ENCODE measurements around the gene PFKFB2.

PFKFB2 gene

DNA sequence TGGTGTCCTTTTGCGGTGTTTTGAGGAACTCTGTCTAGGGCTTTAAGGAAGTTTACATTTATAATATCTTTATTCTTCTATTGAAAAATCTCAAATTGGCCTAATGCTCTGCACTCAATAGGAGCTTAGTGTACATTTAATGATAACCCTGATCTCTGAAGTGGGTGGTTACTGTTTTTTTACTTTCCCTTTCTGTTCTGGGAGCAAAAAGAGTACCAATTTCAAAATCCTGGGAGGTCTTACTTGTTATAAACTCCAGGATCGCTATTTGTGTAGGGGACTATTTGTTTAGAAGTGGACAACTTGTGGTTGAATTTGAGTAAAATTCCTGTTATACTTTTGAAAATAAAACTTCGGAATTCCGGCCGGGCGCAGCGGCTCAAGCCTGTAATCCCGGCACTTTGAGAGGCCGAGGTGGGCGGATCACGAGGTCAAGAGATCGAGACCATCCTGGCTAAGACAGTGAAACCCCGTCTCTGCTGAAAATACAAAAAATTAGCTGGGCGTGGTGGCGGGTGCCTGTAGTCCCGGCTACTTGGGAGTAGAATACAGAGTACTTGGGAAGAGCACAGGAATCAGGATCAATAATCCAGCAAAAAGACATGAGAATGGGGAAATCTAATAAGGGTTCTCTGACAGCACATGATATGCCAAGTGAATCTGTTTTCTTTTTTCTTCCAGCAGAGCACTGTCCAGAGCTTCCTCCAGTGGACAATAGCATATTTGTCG lies 36.7 kb downstream of the PFKFB2 start:
- no peak for DNase-seq (ENCODE audit: low read depth)

DNA sequence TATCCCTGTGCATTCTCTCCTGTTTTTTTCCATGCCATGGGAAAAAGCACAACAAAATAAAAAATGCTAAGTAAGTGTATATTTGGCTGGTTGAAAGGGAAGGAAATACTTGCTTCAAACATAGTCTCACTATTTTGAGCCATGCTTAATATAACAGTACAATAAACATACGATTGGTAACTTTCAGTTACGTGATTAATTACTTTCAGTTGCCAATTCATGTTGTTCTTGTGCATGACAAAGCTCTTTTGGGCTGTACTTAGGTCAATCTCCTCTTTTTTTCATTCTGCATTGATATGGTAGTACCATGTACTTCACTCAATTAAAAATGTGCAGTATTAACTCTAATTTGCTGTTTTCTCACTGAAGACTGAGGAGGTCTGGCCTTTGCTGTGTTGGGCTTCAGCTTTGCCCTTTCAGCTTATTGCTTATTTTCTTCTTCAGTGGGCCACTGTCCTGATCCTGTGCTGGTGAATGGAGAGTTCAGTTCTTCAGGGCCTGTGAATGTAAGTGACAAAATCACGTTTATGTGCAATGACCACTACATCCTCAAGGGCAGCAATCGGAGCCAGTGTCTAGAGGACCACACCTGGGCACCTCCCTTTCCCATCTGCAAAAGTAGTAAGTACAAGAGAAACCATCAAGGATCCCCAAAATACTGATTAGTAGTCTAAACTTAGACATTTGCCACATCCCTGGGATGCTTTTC lies 38.3 kb downstream of the PFKFB2 start:
- no peak for DNase-seq (ENCODE audit: low read depth)

DNA sequence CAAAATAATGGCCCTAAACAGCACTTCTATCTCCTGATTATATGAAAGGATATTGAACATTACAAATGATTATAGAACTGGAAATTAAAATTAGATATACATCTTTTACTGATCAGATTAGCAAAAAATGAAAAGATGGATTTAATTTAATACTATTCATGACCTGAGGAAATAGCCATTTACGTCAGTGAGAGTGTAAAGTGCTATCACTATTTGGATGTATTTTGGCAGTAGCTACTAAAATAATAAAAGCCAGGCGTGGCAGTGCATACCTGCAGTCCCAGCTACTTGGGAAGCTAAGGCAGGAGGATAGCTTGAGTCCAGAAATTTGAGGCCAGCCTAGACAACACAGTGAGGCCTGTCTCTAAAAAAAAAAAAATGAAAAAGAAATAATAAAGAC lies 40.9 kb downstream of the PFKFB2 start:
- no peak for DNase-seq (ENCODE audit: low read depth)

DNA sequence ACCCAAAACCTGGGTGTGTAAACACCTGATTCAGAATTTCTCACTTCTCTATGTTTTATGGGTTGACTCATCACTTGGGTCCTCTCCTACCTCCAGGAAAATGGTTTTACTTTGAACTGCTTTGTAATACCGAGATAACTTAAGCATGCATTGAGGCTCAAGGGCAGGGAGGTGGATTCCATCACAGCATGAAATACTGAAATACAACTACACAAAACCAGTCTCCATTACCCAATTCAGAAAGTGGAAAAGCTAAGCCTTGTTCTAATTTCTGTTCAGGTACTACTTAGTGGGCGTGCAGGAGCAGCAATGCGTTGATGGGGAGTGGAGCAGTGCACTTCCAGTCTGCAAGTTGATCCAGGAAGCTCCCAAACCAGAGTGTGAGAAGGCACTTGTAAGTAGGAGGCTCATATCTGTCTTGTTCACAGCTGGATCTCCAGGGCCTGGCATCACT lies 44.8 kb downstream of the PFKFB2 start:
- DNase-seq (ENCODE audit: low read depth): peak; percentile 12

DNA sequence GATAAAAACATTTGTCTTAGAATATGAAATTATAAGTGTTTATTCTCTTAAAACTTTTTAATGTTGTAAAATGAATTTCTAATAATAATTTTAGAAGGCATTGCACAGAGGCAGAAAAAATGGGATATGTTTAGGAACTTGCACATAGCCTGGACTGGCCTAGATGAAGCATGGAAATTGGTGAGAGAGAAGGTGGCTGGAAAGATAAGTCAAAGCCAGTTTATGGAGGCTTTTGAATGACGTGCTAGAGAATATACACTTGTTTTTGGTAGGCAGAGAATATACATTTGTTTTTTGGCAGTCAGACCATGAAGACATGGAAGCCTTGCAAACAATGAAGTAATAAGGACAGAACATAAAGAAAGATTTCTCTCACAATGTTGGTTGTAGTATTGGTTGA lies 48.6 kb downstream of the PFKFB2 start:
- no peak for DNase-seq (ENCODE audit: low read depth)

DNA sequence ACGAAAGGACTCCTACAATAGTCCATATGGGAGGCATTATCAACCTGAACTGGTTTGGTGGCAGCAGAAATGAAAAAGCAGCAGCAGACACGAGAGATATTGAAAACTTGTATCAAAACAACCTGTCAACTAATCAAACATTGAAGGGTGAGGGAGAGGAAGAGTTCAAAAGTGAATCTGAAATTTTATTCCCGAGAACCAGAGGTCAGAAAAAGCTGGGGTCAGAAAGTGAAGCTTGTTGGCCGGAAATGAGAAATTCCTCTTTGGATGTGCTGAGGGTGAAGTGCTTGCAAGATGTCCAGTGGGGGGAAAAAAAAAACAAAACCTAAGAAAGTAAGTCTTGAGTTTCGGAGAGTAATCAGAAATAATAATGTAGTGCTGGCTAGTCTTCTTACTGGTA lies 49.1 kb downstream of the PFKFB2 start:
- DNase-seq (ENCODE audit: low read depth): no peak

DNA sequence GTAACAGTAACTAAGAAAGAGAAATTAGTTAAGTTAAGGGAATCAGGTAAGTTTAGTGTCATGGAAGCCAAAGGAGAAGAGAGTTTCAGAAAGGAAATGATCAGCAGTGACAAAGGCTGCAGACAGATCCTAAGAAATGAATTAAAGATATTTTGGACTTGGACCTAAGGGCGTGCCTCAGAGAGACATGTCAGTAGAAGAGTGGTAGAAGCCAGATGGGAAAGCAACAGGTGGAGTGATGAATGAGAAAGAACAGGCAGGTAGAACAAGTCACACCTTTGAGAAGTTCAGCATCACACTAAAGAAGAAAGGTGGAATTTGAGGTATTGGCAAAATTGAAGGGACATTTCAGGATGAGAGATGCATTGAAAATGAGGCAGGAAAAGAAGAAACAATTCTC lies 49.6 kb downstream of the PFKFB2 start:
- no peak for DNase-seq (ENCODE audit: low read depth)

DNA sequence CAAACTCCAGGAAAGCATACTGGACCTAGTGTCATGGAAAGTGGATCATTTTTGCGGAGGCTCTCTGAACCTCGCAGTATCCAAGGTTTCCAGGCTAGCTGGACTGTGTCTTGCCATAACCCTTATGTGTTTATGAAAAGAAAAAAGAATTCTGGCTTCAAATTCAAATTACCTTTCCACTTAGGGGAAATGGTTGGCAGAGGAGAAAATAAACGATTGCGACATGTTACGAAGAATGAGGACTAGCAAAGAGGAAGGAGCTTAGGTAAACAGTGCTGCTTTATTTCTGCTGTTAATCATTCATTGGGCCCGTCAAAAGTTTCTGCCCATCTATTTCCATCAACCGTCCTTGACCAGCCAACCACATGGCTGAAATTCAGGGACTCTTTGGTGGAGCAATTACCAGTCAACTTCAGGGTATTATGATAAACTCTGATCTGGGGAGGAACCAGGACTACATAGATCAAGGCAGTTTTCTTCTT lies 50.9 kb downstream of the PFKFB2 start, which contains the start of gene C4BPA:
C4BPA (plus strand) TSS at position 342 of the 482 bp plus-strand sequence. CDS start 8,793 bp downstream, outside the sequence.
- no peak for DNase-seq (ENCODE audit: low read depth)

DNA sequence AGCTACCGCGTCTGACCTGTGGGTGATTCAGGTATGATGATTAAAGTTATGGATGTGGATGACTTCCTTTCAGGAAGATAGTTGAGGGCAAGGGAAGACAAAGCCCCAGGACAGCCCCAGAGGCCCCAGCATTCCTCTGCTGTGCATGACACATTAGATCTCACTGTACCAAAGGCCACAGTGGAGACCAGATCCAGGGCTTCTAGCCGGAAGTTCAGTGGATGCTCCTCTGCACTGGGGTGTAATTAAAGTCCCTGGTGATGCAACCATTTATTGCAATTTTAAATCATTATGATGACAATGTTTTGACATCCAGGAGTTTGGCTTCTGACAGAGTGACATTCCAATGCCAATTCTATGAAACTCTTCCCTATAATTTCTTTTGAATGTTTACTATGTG lies 55.9 kb downstream of the PFKFB2 start:
- DNase-seq (ENCODE audit: low read depth): no peak

DNA sequence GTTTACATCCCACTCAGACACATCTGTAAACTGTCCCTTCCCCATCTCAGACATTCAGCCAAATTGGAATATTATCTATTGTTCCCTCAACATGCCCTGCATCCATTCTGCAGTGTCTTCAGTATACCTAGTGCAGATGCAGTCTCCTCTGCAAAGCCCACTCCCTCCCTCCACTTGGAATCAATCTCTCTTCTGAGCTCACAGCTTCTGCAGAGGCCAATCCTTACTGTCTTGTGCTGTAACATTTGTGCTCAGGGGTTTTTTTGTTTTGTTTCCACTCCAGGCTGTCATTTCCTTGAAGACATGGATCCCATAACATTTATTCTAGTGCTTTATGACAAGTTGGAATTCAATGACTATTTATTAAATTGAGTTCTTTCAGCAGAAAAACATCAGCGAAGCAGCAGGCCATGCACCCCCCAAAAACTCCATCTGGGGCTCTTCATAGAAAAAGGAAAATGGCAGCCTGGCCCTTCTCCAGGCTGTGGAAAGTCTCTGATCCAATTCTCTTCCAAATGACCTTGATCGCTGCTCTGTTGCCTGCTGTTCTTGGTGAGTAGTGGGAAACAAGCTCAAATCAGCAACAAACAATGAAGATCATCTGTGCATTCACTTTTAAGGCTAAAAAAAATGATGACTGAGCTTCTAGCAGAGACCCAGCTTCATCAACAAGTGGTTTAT lies 59.7 kb downstream of the PFKFB2 start:
- no peak for DNase-seq (ENCODE audit: low read depth)

DNA sequence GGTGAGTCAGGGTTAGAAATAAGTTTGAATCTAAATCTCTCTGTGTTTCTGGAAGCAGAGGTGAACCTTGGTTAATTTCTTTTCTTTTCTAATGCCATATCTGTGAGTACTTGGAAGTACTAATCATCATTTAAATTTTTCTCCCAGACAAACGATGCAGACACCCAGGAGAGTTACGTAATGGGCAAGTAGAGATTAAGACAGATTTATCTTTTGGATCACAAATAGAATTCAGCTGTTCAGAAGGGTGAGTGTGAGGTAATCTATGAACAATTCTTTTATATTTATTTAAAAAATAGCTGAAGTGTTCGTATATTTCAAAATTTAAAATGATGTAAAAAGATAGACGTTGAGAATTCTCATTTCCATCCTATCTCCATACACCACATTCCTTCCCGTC lies 62.2 kb downstream of the PFKFB2 start:
- DNase-seq (ENCODE audit: low read depth): no peak

DNA sequence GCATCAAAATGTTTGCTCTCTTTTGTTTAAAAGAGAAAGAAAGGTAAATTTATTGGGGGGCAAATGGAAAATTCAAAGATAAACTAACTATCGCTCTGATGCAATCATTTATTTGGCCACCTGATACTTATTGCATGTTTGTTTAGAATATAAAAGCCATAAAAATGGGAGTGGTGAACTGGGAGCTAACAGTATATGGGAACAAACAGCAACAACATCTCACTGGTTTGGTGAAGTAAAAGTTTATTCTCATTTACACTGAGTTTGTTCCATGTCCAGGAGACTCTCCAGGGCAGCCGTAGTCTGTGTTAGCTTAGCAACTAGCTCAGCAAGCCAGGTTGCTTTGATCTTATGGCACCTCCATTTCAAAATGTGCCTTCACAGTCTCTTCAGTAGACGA lies 71.3 kb downstream of the PFKFB2 start:
- DNase-seq (ENCODE audit: low read depth): no peak

DNA sequence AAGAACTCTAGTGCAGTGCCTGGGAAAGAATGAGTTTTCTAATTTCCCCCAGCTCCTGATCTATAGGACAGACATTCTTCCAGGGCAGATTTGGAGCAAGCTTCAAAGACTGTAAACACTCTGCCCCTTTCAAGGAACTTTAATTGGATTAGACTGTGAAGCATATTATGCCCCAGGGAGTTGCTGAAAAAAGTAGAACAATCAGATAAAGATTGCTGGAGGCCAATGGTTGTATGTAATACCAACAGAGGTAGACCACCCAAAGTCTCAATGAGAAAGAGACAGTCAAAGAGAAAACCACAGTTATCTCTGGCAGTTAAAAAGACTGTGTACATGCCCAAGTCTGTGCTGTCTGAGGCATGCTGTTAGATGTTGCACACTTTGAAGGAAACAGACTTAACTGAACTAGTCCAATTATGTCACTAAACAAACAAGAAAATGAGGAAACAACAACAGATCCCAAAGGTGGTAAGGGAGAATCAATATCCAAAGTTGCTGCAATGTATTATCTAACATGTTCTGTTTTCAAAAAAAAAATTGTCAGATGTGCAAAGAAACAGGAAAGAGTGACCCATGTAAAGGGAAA lies 75.4 kb downstream of the PFKFB2 start:
- DNase-seq (ENCODE audit: low read depth): no peak

DNA sequence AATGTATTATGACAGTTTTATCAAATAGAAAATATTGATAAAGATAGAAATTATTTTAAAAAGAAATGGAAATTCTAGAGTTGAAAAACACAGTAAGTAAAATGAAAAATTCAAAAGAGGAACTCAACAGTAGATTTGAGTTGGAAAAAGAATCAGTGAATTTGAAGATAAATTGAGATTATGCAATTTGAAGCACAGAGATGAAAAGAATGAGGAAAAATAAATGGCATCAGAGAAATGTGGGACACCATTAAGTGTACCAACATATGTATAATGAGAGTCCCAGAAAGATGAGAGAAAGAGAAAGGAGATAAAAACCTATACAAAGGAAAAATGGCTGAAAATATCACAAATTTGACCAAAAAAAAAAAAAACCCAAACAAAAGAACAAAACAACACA lies 76.0 kb downstream of the PFKFB2 start:
- no peak for DNase-seq (ENCODE audit: low read depth)

Data from activated T-cell treated with anti-CD3 and anti-CD28 coated beads for 48 hours (primary cell).